K562 (cell line): ENCODE data around the gene SH3BGRL3. TPM values are rescaled to one million over a fixed set of nuclear protein-coding genes. Genes with fewer than 3 reads are reported as not detected.
A peak's percentile ranks its signal among the peaks of the same experiment; 100 is the strongest.

Experiments used
- ATF7 ChIP-seq: fragments of 450-650 bp; IDR thresholded peaks from 2 replicates; pipeline ENCODE4 v1.7.1; 2014; ENCODE audit warnings: mild to moderate bottlenecking, moderate library complexity
- BRD4 ChIP-seq: fragments of 200-600 bp; sonication (generic); IDR thresholded peaks from 2 replicates; pipeline ENCODE4 v1.6.1; 2017; ENCODE audit warnings: inconsistent platforms
- CBX1 ChIP-seq: sonication (generic); IDR thresholded peaks from 2 replicates; pipeline ENCODE4 v1.6.1; 2016; ENCODE audit warnings: antibody characterized with exemption, low read depth, mild to moderate bottlenecking
- E4F1 ChIP-seq: fragments of 250-450 bp; sonication (Bioruptor Pico); IDR thresholded peaks from 2 replicates; pipeline ENCODE4 v1.5.0; 2021; ENCODE audit warnings: mild to moderate bottlenecking, borderline replicate concordance
- ESRRB ChIP-seq: fragments of 250-450 bp; sonication (Bioruptor Pico); IDR thresholded peaks from 2 replicates; pipeline ENCODE4 v1.5.0; 2020; ENCODE audit warnings: mild to moderate bottlenecking, moderate library complexity, borderline replicate concordance
- GATA2 ChIP-seq: sonication (generic); formaldehyde crosslinking; IDR thresholded peaks from 2 replicates; pipeline ENCODE4 v1.4.0; 2020; ENCODE audit warnings: mild to moderate bottlenecking, missing genetic modification reagents
- HDAC2 ChIP-seq: fragments of 450-650 bp; IDR thresholded peaks from 2 replicates; pipeline ENCODE4 v1.6.1; 2016; ENCODE audit warnings: mild to moderate bottlenecking
- HNRNPH1 ChIP-seq: fragments of 200-400 bp; formaldehyde crosslinking; optimal IDR thresholded peaks from 2 replicates; pipeline ENCODE3; 2017; ENCODE audit warnings: low read depth, mild to moderate bottlenecking, low read length, moderate library complexity
- HSF4 ChIP-seq: fragments of 250-450 bp; sonication (Bioruptor Pico); IDR thresholded peaks from 2 replicates; pipeline ENCODE4 v2.1.2; 2022; ENCODE audit warnings: mild to moderate bottlenecking, moderate library complexity, borderline replicate concordance
- MBD2 ChIP-seq: sonication (generic); IDR thresholded peaks from 2 replicates; pipeline ENCODE4 v1.6.1; 2016; ENCODE audit warnings: low read depth, borderline replicate concordance
- NCOA1 ChIP-seq: fragments of 450-650 bp; IDR thresholded peaks from 2 replicates; pipeline ENCODE4 v1.6.1; 2016; ENCODE audit warnings: low read depth
- NEUROD1 ChIP-seq: fragments of 150-350 bp; IDR thresholded peaks from 2 replicates; pipeline ENCODE4 v1.6.1; 2014; ENCODE audit warnings: borderline replicate concordance, low read length, low read depth; ENCODE audit not compliant: partially characterized antibody
- NFIC ChIP-seq: fragments of 450-650 bp; IDR thresholded peaks from 2 replicates; pipeline ENCODE4 v1.6.1; 2017; ENCODE audit warnings: mild to moderate bottlenecking, inconsistent platforms
- NKRF ChIP-seq: fragments of 450-650 bp; IDR thresholded peaks from 2 replicates; pipeline ENCODE4 v1.6.1; 2016; ENCODE audit warnings: borderline replicate concordance
- NR2C1 ChIP-seq, 2 experiments: fragments of 450-650 bp; IDR thresholded peaks; 2 replicates each; pipeline ENCODE4 v1.6.1; 2017; ENCODE audit warnings: mild to moderate bottlenecking in 2 of 2, antibody characterized with exemption in 1 of 2, inconsistent platforms in 1 of 2, missing compliant biosample characterization in 1 of 2, missing genetic modification characterization in 1 of 2
- POLR2AphosphoS2 ChIP-seq: IDR thresholded peaks from 2 replicates; pipeline ENCODE4 v1.6.1; 2012; ENCODE audit warnings: low read length, improper control_type of control experiment
- RBM17 ChIP-seq: fragments of 200-400 bp; formaldehyde crosslinking; IDR thresholded peaks from 2 replicates; pipeline ENCODE4 v1.6.1; 2017; ENCODE audit warnings: low read depth, mild to moderate bottlenecking, low read length, borderline replicate concordance
- RFX7 ChIP-seq: fragments of 250-450 bp; sonication (Bioruptor Pico); IDR thresholded peaks from 2 replicates; pipeline ENCODE4 v1.5.1; 2021; ENCODE audit warnings: mild to moderate bottlenecking
- RNF2 ChIP-seq: sonication (generic); IDR thresholded peaks from 2 replicates; pipeline ENCODE4 v1.6.1; 2016
- SMAD4 ChIP-seq: fragments of 250-450 bp; sonication (Bioruptor Pico); conservative IDR thresholded peaks from 2 replicates; pipeline ENCODE4 v1.8.0; 2021; ENCODE audit warnings: inconsistent platforms, mild to moderate bottlenecking, moderate library complexity
- ZNF347 ChIP-seq: fragments of 450-650 bp; formaldehyde crosslinking; IDR thresholded peaks from 2 replicates; pipeline ENCODE4 v1.4.0; 2020; ENCODE audit warnings: low read depth, mild to moderate bottlenecking, moderate library complexity
- ZNF384 ChIP-seq: IDR thresholded peaks from 2 replicates; pipeline ENCODE4 v1.6.1; 2012; ENCODE audit warnings: low read depth, low read length, improper control_type of control experiment
- polyA plus RNA-seq, 8 experiments: library from polyadenylated mRNA; depleted of rRNA in 4 of 8; stranded (reverse) in 5 of 8; unstranded in 3 of 8; fragments of >200 nt; fragmentation: Nextera tagmentation in 2 of 8; fragmentation: Illumina TruSeq in 1 of 8; extraction: Ambion mirVana in 2 of 8; extraction: Trizol in 1 of 8; gene quantifications; 2 replicates each; pipeline versions ENCODE4 v1.2.1 to v1.2.3, GENCODE V29; 2011 to 2014; ENCODE audit warnings: inconsistent platforms in 1 of 8, missing spikeins in 1 of 8
- total RNA-seq, 7 experiments: library from RNA; depleted of rRNA in 6 of 7; stranded (reverse); fragments of >200 nt in 6 of 7; fragmentation: Illumina TruSeq in 2 of 7; extraction: Trizol in 2 of 7; gene quantifications; 2 replicates each; pipeline versions ENCODE4 v1.2.1 to v1.2.3, GENCODE V29; 2011 to 2021; ENCODE audit warnings: low replicate concordance in 1 of 7

SH3BGRL3 gene
- total and polyA plus RNA-seq, 9 of the 15 experiments (the other 6 are each of a cell fraction or from before 2014, with no cell fraction given), result 30.3 to 140 (median 54.2) TPM

GRCh38 chr1:26287033-26287711 is 7.3 kb downstream of the SH3BGRL3 start (continued):
- no peak for TF ChIP-seq E4F1 (CRISPR knock-in tag)
- peak; percentile 97 for TF ChIP-seq GATA2
- TF ChIP-seq NEUROD1, result peak; percentile 78
- no peak for TF ChIP-seq HSF4
- no peak for TF ChIP-seq POLR2AphosphoS2
- TF ChIP-seq HDAC2, result peak; percentile 86; the same call in 1 of the 2 replicates
- no peak for TF ChIP-seq RBM17
- TF ChIP-seq BRD4, result no peak
- peak; percentile 67; the same call in 1 of the 2 replicates for TF ChIP-seq MBD2
- peak; percentile 64; the same call in 1 of the 2 replicates for TF ChIP-seq NKRF
- TF ChIP-seq NR2C1 (IDR thresholded peaks at IDR 0.05), result peak; percentile 77; the same call in 1 of the 2 replicates
- peak; percentile 93 for TF ChIP-seq NR2C1 (tag; IDR thresholded peaks at IDR 0.05)
- no peak for TF ChIP-seq ESRRB
- TF ChIP-seq HNRNPH1, result no peak
- TF ChIP-seq CBX1, result 0 out of 2 replicates have a peak, but pooled peaks have one; percentile 50
- TF ChIP-seq ZNF347, result no peak
- TF ChIP-seq ATF7, result peak; percentile 22; the same call in 1 of the 2 replicates
- TF ChIP-seq NFIC, result peak; percentile 95
- TF ChIP-seq NCOA1, result peak; percentile 84; the same call in 1 of the 2 replicates
- TF ChIP-seq RFX7 (CRISPR knock-in tag), result no peak
- TF ChIP-seq RNF2, result peak; percentile 86; the same call in 1 of the 2 replicates
- TF ChIP-seq SMAD4, result peak; percentile 97
- TF ChIP-seq ZNF384, result no peak
